Measurements from ENCODE around the gene MAP1S. TPM values are rescaled to one million over a fixed set of nuclear protein-coding genes. Genes with fewer than 3 reads are reported as not detected.

Gene MAP1S
- total and polyA plus RNA-seq, 10 donors: 15.0 to 63.1 (median 35.5) TPM

DNA sequence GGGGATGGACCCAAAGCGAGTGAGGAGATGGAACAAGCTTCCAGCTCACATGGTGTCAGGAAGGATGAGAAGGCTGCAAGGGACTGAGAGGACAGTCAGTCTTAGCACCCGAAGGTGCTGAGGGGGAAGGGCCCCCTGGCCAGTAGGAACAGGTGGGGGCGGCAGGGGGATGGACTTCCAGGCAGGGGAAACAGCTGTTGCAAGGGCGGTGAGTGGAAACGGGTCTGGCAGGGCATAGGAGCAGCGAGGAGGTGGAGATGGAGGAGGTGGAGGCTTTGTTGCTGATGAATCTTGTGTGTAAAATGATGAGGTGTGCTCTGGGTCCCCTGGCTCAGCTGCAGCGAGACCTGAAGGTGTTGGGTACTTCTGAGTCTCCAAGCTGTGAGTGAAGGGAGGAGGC lies 1.2 kb downstream of the MAP1S start:
- Histone ChIP-seq H3K36me3 (peaks cover 0 to 35% (median 21%) of the 10 kb centered on the region in 6 donors), H3K27ac (peak overlapping the region in 5 of 8 donors; percentile 3 to 90 (median 86)), H3K9me3 (no peaks in the 10 kb centered on the region), H3K4me1 (peaks cover 37 to 80% (median 62%) of the 10 kb centered on the region in 6 donors), H3K27me3 (replicated peaks in 1 of 7) (no peaks in the 10 kb centered on the region), H3K4me3 (peak overlapping the region; percentile 63 to 98 (median 91))
- DNase-seq: no peak
- no peak for TF ChIP-seq POLR2A (IDR thresholded peaks at IDR 0.05)
- TF ChIP-seq, protein P1, sequence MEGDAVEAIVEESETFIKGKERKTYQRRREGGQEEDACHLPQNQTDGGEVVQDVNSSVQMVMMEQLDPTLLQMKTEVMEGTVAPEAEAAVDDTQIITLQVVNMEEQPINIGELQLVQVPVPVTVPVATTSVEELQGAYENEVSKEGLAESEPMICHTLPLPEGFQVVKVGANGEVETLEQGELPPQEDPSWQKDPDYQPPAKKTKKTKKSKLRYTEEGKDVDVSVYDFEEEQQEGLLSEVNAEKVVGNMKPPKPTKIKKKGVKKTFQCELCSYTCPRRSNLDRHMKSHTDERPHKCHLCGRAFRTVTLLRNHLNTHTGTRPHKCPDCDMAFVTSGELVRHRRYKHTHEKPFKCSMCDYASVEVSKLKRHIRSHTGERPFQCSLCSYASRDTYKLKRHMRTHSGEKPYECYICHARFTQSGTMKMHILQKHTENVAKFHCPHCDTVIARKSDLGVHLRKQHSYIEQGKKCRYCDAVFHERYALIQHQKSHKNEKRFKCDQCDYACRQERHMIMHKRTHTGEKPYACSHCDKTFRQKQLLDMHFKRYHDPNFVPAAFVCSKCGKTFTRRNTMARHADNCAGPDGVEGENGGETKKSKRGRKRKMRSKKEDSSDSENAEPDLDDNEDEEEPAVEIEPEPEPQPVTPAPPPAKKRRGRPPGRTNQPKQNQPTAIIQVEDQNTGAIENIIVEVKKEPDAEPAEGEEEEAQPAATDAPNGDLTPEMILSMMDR (IDR thresholded peaks at IDR 0.05 in 8 of 11, conservative IDR thresholded peaks at IDR 0.05 in 3 of 11): no peak
- no peak for TF ChIP-seq POLR2AphosphoS5 (IDR thresholded peaks at IDR 0.05)
- intact Hi-C loops (cut with DNase I; ENCODE audit: low total_unique reads): no loop called here
- 3 to 13% (median 10%) methylated on average over 7 of the region's 7 CpGs for WGBS, 5 donors

DNA sequence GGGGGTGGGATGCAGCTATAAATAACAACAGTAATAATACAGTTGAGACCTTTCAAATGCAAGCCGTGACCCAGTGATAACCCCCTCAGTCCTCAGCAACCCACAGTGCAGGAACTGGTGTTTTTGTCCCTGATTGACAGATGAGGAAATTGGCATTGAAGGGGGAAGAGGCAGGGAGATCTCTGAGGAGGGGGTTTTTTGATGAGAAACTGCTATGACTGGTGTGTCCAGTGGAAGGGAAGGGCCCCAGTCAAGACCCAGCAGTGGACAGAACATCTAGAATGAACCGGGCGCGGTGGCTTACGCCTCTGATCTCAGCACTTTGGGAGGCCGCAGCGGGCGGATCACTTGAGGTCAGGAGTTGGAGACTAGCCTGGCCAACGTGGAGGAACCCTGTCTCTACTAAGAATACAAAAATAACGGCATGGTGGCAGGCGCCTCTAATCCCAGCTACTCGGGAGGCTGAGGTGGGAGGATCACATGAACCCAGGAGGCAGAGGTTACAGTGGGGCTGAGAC lies 1.9 kb downstream of the MAP1S start:
- intact Hi-C loops (cut with DNase I; ENCODE audit: low total_unique reads): no loop called here
- no peak for DNase-seq
- H3K4me1 ChIP-seq: peaks cover 37 to 79% (median 62%) of the 10 kb centered on the region in 6 donors
- H3K4me3 ChIP-seq: peak overlapping the region in 7 of 8 donors; percentile 76 to 98 (median 91)
- H3K27me3 ChIP-seq (replicated peaks in 1 of 7): no peaks in the 10 kb centered on the region
- peaks cover 0 to 43% (median 29%) of the 10 kb centered on the region in 6 donors for H3K36me3 ChIP-seq
- TF ChIP-seq, protein P1 (IDR thresholded peaks at IDR 0.05 in 8 of 11, conservative IDR thresholded peaks at IDR 0.05 in 3 of 11): no peak
- TF ChIP-seq POLR2AphosphoS5 (IDR thresholded peaks at IDR 0.05) (no peak), POLR2A (IDR thresholded peaks at IDR 0.05) (no peak)
- WGBS, 5 donors: 59 to 74% (median 64%) methylated on average over 12 of the region's 12 CpGs
- peak overlapping the region in 6 of 8 donors; percentile 3 to 90 (median 74) for H3K27ac ChIP-seq
- H3K9me3 ChIP-seq: no peaks in the 10 kb centered on the region

DNA sequence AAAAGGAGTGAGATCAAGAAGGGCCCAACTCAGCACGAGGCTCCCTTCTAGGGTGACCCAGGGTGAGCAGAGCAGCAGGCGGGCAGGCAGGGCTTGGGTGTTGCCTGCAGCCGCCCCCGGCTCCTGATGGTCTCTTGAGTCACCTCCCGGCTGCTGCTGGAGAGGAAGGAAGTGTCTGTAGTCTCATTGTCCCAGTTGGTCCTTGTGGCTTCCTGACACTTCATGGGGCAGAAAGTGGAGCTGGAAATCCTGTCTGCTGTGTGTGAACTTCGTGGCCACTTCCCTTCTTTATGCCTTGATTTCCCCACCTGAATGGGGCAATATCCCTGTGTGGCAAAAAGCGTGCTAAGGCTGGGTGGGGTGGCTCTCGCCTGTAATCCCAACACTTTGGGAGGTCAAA lies 2.5 kb downstream of the MAP1S start:
- WGBS, 5 donors: 16 to 40% (median 26%) methylated on average over 4 to 8 of the region's 8 CpGs
- DNase-seq: no peak
- Histone ChIP-seq H3K27ac (peak overlapping the region in 5 of 8 donors; percentile 20 to 90 (median 86)), H3K4me1 (peaks cover 37 to 73% (median 60%) of the 10 kb centered on the region in 6 donors), H3K27me3 (replicated peaks in 1 of 7) (no peaks in the 10 kb centered on the region), H3K4me3 (peak overlapping the region in 2 of 8 donors; percentile 88 to 98), H3K9me3 (no peaks in the 10 kb centered on the region), H3K36me3 (peaks cover 0 to 49% (median 35%) of the 10 kb centered on the region in 6 donors)
- TF ChIP-seq POLR2AphosphoS5 (IDR thresholded peaks at IDR 0.05) (peak; percentile 63 to 75 (median 75)), POLR2A (IDR thresholded peaks at IDR 0.05) (no peak)
- intact Hi-C loops (cut with DNase I; ENCODE audit: low total_unique reads): no loop called here

DNA sequence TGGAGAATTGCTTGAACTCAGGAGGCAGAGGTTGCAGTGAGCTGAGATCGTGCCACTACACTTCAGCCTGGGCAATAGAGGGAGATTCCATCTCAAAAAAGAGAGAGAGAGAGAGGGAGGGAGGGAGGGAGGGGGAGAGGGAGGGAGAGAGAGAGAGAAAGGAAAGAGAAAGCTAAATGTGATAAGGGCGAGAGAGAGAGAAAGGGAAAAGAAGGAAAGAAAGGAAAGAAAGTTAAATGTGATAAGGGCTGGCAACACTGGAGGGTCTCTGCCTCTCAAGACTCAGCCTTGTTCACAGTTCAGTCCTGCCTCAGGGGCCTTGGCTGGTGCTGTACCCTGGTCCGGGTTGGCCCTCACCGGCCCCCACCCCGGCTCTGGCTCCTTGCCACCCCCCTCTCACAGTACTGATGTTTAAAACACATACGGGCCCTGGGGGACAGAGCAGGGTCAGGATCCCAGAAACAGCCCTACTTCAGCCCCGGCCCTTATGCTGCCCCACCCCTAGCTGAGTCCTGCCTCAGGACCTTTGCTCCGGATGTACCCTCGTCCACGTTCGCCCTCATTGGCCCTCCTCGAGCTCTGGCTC lies 3.5 kb downstream of the MAP1S start:
- intact Hi-C loops (cut with DNase I; ENCODE audit: low total_unique reads): no loop called here

More for the DNA sequence above, 3.5 kb downstream of the MAP1S start:
- Histone ChIP-seq H3K4me3 (no peak overlapping the region), H3K9me3 (no peaks in the 10 kb centered on the region), H3K27me3 (replicated peaks in 1 of 7) (no peaks in the 10 kb centered on the region), H3K27ac (peak overlapping the region in 2 of 8 donors; percentile 21 to 88), H3K36me3 (peaks cover 0 to 58% (median 44%) of the 10 kb centered on the region in 6 donors), H3K4me1 (peaks cover 34 to 66% (median 50%) of the 10 kb centered on the region in 6 donors)
- TF ChIP-seq, protein P1 (IDR thresholded peaks at IDR 0.05 in 8 of 11, conservative IDR thresholded peaks at IDR 0.05 in 3 of 11): no peak
- no peak for TF ChIP-seq POLR2AphosphoS5 (IDR thresholded peaks at IDR 0.05)
- TF ChIP-seq POLR2A (IDR thresholded peaks at IDR 0.05): no peak
- WGBS, 5 donors: 81 to 93% (median 86%) methylated on average over 12 of the region's 12 CpGs
- no peak for DNase-seq

Data from spleen (tissue), 11 donors.